ENCODE measurements around the gene VPS4A. TPM values are rescaled to one million over a fixed set of nuclear protein-coding genes. Genes with fewer than 3 reads are reported as not detected.
A peak's percentile ranks its signal among the peaks of the same experiment; 100 is the strongest.

The VPS4A gene
- polyA plus RNA-seq, 1 donor (not counting 4 experiments of a cell fraction or from before 2014, with no cell fraction given): 18.2 TPM

GRCh38 chr16:69326172-69326873 is 15.2 kb downstream of the VPS4A start:
- Histone ChIP-seq H4K20me1 (ENCODE audit: control insufficient read depth, extremely low read depth, insufficient read depth, low read length) (peaks cover 11% of the 10 kb centered on the region), H3K4me3 (ENCODE audit: control insufficient read depth in 2 of 3, extremely low read depth in 1 of 3, insufficient read depth in 2 of 3, low read depth in 1 of 3, low read length in 3 of 3) (no peak overlapping the region), H3K27ac (ENCODE audit: control insufficient read depth, insufficient read depth, low read length) (no peak overlapping the region), H3K36me3 (ENCODE audit: control insufficient read depth in 2 of 2, extremely low read depth in 1 of 2, insufficient read depth in 2 of 2, low read length in 2 of 2) (peaks cover 26 to 45% of the 10 kb centered on the region in 2 experiments), H3K9ac (ENCODE audit: control insufficient read depth, extremely low read depth, insufficient read depth, low read length) (no peak overlapping the region), H3K9me3 (ENCODE audit: control insufficient read depth, low read depth, low read length) (no peaks in the 10 kb centered on the region), H3K79me2 (ENCODE audit: control insufficient read depth, insufficient read depth, low read length) (peaks cover 72% of the 10 kb centered on the region), H3K4me2 (ENCODE audit: control insufficient read depth, extremely low read depth, insufficient read depth, low read depth, low read length) (no peak overlapping the region), H2AFZ (ENCODE audit: control insufficient read depth, low read length) (no peak overlapping the region), H3K9me1 (ENCODE audit: control insufficient read depth, extremely low read depth, insufficient read depth, low read length) (no peaks in the 10 kb centered on the region), H3K27me3 (ENCODE audit: control insufficient read depth, extremely low read depth, insufficient read depth, low read length) (no peaks in the 10 kb centered on the region), H3K4me1 (ENCODE audit: control insufficient read depth, extremely low read depth, insufficient read depth, low read length) (peaks cover 15% of the 10 kb centered on the region)
- dilution Hi-C loops (cut with MboI; ENCODE audit: extremely low pct_ligation_motif_present, low sequenced_read_pairs): no loop called here
- DNase-seq (ENCODE audit: low read depth, low spot score): no peak
- no peak for FAIRE-seq
- TF ChIP-seq CTCF (optimal IDR thresholded peaks at IDR 0.05 in 1 of 3, IDR thresholded peaks at IDR 0.05 in 1 of 3, conservative IDR thresholded peaks at IDR 0.05 in 1 of 3; ENCODE audit: extremely low read depth in 1 of 3, insufficient read depth in 2 of 3, low read length in 3 of 3) (no peak), EZH2 (IDR thresholded peaks at IDR 0.05; ENCODE audit: low read length) (no peak)

- Histone ChIP-seq H3K4me2 (ENCODE audit: control insufficient read depth, extremely low read depth, insufficient read depth, low read depth, low read length) (peak overlapping the region; percentile 99), H3K27me3 (ENCODE audit: control insufficient read depth, extremely low read depth, insufficient read depth, low read length) (no peaks in the 10 kb centered on the region), H3K4me3 (ENCODE audit: control insufficient read depth in 2 of 3, extremely low read depth in 1 of 3, insufficient read depth in 2 of 3, low read depth in 1 of 3, low read length in 3 of 3) (peak overlapping the region in 1 of 3 experiments; percentile 2), H3K9ac (ENCODE audit: control insufficient read depth, extremely low read depth, insufficient read depth, low read length) (no peak overlapping the region), H3K27ac (ENCODE audit: control insufficient read depth, insufficient read depth, low read length) (no peak overlapping the region), H3K4me1 (ENCODE audit: control insufficient read depth, extremely low read depth, insufficient read depth, low read length) (peaks cover 15% of the 10 kb centered on the region), H3K79me2 (ENCODE audit: control insufficient read depth, insufficient read depth, low read length) (peaks cover 67% of the 10 kb centered on the region), H3K36me3 (ENCODE audit: control insufficient read depth in 2 of 2, extremely low read depth in 1 of 2, insufficient read depth in 2 of 2, low read length in 2 of 2) (peaks cover 23 to 39% of the 10 kb centered on the region in 2 experiments), H3K9me3 (ENCODE audit: control insufficient read depth, low read depth, low read length) (no peaks in the 10 kb centered on the region), H4K20me1 (ENCODE audit: control insufficient read depth, extremely low read depth, insufficient read depth, low read length) (peaks cover 8% of the 10 kb centered on the region), H3K9me1 (ENCODE audit: control insufficient read depth, extremely low read depth, insufficient read depth, low read length) (no peaks in the 10 kb centered on the region), H2AFZ (ENCODE audit: control insufficient read depth, low read length) (no peak overlapping the region)
- TF ChIP-seq CTCF (optimal IDR thresholded peaks at IDR 0.05 in 1 of 3, IDR thresholded peaks at IDR 0.05 in 1 of 3, conservative IDR thresholded peaks at IDR 0.05 in 1 of 3; ENCODE audit: extremely low read depth in 1 of 3, insufficient read depth in 2 of 3, low read length in 3 of 3) (no peak), EZH2 (IDR thresholded peaks at IDR 0.05; ENCODE audit: low read length) (no peak)
- dilution Hi-C loops (cut with MboI; ENCODE audit: extremely low pct_ligation_motif_present, low sequenced_read_pairs): no loop called here
- FAIRE-seq (no peak), DNase-seq (ENCODE audit: low read depth, low spot score) (no peak)
Measured at GRCh38 chr16:69327585-69328310, 16.6 kb downstream of the VPS4A start.
